T-helper 22 cell (primary cell): ENCODE results near the gene CAMSAP1.
A peak's percentile ranks its signal among the peaks of the same experiment; 100 is the strongest.
"Not testable (repeated sequence)": the region's sequence is repeated elsewhere in the genome, so short reads cannot be mapped to it uniquely, and the experiment has no call there.

Source experiments
- DNase-seq: peaks from one replicate; pipeline ENCODE4 v3.0.0-alpha.2; 2020; ENCODE audit warnings: low read depth

Gene CAMSAP1

DNA sequence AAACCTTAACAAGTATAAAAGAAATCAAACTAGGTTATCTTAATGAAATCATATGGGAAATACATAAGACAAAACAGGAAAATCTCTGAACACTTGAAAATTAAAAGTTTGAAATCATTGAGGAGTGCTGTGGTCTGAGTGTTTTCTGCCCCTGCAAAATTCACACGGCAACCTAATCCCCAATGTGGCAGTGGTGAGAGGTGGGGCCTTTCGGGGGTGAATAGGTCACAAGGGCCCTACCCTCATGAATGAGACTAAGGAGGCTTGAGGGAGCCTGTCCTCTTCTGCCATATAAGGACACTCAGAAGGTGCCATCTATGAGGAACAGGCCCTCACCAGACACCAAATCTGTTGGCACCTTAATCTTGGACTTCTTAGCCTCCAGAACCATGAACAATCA lies 10.7 kb downstream of the CAMSAP1 start:
- no peak for DNase-seq

DNA sequence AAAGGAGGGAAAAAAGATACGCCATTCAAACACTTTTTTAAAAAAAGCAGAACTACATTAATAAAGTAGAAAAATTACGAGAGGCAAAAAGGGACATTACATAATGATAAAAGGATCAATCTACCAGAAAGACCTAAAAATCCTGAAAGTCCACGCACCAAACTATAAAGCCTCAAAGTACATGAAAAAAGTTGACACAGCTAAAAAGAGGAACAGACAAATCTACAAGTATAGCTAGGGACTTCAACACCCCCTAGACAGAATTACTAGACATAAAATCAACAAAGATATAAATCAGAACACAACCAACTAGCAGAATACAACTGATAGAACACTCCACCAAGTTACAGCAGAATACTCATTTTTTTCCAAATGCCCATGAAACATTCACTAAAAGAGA lies 11.1 kb downstream of the CAMSAP1 start:
- DNase-seq = no peak

DNA sequence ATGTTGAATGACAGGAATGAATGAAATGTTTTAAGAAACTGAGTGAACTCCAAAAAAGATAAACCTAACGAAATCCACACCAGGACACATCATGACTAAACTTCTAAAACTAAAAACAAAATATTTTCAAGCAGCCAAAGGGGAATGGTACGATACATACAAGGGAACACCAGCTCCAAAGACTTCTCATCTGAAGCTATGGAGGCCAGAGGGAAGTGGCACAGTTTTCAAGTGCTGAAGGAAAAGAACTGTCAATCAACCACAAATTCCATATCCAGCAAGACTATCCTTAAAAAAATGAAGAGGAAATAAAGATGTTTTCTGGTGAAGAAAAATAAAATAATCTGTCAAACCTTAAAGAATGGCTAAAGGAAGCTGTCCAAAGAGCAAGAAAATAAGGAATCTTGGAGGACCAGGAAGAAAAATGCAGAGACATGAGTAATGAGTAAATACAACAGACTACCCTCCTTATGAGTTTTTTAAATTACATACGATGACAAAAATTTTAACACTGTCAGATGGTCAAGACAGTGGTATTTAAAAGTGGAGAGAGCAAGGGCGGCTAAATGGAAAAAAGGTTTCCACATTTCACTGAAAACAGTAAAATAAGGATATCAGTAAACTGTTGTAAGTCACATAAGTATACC lies 12.0 kb downstream of the CAMSAP1 start:
- DNase-seq = no peak

DNA sequence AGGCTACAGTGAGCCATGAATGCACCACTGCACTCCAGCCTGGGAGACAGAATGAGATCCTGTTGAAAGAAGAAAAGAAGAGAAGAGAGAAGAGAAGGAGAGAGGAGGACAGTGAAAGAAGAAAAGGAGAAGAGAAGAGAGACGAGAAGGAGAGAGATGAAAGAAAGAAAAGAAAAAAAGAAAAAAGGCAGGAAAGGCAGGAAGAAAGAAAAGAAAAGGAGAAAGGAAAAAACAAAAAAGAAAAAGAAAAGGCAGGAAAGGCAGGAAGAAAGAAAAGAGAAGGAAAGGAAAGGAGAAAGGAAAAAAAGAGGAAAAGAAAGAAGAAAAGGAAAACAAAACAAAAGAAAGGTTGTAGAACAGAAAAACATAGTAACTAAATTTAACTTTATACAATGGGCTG lies 14.2 kb downstream of the CAMSAP1 start:
- no peak for DNase-seq

DNA sequence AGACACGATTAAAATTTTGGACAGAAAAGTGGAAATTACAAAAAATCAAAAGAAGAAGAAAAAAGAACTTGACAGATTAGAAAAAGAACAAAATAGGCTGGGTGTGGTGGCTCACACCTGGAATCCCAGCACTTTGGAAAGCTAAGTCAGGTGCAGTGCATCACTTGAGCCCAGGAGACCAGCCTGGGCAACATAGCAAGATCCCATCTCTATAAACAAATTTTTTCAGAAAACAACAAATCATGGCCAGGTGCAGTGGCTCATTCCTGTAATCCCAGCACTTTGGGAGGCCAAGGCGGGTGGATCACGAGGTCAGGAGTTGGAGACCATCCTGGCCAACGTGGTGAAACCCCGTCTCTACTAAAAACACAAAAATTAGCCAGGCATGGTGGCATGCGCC lies 15.0 kb downstream of the CAMSAP1 start:
- DNase-seq = not testable (repeated sequence)

DNA sequence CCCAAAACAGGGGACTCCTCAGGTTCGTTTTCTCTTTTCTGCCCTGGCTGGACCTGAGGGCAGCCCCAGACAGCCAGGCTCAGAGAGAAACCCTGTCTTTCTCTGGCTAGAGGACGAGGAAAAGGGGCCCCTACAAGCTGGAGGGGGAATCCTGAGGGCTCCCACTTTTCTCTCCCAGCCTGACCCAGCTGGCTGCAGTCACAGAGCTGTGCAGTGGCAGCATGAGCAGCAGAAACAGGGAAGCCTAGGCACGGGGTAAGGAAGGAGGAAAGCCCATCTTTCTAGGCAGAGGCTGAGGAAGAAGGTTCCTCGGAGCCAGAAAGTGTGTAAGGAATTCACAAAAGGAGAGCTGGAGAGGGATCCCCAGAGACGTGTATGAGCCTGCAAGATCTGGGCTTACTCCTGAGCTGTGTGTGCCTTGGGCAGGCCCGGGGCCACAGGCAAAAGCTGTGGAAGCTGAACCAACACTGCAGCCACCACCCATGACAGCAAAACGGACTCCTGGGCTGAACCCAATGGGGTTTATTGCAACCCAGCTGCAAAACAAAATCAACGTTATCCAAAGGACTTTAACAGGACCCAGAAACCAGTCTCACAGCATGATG lies 16.2 kb downstream of the CAMSAP1 start:
- DNase-seq = no peak

DNA sequence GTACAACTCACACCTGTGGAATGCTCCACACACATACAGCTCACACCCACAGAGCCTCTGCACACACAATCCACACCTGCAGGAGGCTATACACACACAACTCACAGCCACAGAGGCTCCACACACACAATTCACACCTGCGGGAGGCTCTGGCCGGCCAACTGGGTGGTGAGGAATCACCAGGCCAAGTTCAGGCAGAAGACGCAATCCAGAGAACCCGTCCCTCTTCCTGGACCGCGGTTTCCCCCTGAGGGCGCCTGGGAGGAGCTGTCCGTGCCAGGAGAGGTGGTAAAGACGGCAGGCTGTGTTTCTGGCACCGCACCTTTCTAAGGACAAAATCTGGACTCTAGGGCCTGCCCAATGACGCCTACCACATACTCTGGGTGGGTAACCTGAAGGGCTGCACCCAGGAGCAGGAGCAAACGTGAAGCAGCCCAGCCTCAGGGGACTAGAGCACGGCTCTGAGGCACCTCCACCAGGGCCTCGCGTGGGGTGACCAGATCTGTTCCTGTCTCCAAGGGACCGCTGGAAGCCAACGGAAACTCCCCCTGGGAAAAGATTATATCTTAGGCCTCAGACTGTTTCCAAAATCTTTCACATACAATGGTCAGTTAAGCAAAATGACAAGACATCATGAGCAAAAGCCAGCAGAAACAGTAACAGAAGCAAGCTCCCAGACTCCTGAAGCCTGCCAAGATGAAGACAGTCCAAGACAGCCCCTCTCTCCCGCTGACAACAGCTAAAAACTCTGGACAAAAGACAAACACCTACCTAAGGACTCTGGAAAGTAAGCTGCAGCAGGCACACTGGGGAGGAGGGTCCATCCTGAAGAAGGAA lies 16.9 kb downstream of the CAMSAP1 start:
- no peak for DNase-seq

DNA sequence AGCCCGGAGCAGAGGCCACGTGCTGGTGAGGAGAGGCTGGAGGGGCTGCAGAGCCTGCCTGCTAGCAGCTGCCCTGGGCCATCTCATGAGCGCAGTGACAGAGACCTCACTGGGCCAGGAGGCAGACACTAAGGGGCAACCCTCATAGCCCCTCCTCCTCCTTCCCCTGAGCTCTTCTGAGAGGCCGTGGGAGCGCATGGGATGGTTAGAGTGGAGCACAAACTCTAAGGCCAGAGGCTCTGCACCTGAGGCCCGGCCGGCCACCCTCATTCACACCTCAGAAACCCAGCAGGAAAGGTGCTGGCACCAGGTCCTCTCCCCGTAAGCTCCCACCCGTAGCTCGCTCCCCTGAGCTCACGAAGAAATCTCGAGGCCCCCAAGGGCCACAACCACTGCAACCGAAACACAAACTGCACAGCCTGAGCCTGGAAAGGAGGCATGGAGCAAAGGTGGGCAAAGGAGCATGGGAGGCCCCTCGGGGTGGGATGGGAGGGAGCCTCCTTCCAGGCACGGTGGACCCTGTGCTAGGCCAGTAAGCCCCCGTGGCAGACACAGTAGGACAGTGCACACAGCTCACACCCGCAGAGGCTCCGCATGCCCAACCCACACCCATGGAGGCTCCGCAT lies 17.7 kb downstream of the CAMSAP1 start:
- no peak for DNase-seq

DNA sequence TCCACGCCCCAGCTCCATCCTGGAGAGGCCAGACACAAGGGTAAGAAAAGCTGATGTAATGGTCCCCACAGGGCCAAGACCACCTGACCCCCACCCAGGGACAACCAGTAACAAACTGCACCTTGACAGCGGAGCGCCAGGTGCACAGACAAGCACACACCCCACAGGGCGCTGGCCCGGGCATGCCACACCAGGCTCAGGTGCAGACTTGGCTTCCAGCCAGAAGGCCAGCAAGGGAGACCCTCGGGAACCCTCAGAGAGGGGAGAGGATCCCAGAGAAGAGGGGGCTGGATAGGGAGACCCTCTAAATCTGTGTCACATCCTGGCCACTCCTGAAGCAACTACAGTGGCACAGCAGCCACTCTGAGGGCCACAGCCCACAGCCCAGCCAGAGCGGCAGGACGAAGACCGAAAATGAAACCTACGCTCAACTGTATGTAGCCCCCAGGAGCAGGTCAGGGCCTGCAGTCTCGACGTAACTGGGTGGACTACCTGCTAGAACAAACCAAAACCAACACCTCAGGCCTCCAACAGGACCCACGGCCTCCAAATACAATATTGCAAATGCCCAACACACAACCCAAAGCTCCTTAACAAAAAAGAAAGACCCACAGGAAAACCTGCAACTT lies 18.5 kb downstream of the CAMSAP1 start:
- DNase-seq = no peak

DNA sequence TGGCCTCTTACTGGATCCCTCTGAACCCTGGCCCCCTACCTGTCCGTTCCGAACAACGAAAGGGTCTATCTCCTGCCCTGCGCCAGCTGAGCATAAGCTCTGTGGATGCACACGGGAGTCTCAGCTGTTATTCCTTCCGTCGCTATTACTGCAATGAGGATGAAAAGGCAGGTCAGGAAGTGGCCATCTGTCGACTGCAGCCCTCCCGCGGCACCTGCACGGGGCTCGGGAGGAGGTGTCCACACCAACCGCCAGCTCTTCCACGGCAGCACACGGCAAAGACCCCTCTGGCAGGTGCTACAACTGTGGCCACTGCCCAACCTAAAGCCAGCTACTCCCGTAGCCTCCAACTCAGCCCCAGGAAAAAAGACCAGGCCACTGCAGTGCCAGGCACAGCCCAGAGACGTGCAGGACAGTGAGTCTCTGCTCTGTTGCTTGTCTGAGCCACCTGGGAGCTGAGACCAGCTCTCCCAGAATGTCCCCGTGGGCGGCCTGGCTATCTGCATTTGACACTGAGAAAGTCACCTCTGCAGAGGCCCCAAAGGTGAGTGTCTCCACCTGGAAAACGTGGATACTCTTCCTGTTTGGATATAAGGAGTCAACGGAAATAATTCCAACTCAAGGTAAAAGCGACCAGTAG lies 19.1 kb downstream of the CAMSAP1 start:
- no peak for DNase-seq

DNA sequence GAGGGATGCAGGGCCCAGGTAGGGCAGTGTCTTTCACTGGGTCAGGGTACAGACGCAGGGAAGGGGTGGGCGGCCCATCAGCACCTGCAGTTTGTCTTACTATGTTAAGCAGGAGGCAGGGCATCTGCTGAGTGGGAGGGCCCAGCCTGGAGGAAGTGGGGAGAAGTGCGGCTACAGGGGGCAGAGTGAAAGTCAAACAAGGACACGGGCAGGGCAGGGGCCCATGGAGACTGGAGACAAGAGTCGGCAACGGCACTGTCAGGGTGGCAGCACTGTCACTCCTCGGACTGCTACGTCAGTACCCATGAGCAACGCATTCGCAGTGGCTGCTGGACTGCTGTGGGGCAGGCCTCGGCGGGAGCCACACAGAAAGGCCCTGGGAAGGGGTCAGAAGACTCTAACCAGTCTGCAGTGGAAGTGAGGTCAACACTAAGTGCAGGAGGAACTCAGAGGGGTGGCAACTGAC lies 19.7 kb downstream of the CAMSAP1 start:
- DNase-seq = peak; percentile 50

DNA sequence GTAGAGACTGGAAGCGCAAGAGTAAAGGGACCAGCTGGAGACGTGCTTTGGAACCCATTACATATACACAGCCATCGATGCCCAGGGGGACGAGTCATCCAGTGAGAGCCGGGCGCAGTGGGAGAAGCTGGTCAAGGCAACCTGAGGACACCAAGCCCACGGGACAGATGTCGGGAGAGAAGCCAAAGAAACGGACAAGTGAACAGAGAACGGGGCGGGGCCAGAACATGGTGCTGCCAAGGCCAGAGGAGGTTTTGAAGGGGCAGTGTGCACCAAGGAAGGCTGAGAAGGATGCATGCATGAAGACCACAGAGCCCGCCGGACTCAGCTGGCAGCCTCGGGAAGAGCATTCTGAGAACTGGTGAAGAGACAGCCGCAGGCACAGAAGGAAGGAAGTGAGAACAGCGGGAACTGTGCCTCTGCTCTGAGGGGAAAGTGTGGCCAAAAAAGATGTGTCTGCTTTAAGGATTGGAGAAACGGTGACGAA lies 20.3 kb downstream of the CAMSAP1 start:
- DNase-seq = no peak

DNA sequence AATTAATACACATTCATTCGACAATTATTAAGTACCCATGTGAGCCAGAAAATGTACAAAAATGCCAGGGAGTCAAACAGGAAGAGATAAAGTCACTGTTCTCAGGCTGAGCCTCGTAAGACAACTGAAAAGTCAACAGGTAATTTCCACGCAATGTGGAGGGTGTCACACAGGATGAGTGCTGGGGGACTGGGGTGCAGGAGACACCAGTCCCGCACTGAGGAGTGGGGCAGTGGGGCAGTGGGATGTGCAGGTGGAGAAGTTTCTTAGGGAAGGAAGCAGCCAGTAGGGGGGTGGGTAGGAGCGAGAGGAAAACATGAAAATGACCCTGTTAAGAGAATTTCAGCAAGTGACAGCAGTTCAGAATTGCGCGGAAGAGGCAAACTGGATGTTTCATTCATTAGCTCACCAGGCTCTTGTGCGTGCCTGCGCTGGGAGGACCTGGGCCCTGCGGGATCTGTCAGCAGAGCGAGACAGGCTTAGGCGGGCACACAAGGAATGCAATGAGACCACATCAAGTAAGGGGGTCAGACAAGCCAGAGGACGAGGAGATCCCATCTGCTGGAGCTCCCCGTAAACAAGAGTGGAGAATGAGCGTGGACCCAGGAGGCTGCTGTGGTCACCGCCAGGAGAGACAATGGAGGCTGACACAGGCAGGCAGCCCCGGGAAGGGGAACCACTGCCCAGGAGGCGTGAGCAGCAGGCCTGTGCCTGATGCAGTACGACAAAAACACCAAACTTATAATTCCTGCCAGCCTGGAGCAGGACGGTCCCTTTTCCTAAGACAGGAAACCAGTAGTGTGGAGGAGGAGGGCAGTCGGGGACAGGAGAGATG lies 21.0 kb downstream of the CAMSAP1 start:
- no peak for DNase-seq

DNA sequence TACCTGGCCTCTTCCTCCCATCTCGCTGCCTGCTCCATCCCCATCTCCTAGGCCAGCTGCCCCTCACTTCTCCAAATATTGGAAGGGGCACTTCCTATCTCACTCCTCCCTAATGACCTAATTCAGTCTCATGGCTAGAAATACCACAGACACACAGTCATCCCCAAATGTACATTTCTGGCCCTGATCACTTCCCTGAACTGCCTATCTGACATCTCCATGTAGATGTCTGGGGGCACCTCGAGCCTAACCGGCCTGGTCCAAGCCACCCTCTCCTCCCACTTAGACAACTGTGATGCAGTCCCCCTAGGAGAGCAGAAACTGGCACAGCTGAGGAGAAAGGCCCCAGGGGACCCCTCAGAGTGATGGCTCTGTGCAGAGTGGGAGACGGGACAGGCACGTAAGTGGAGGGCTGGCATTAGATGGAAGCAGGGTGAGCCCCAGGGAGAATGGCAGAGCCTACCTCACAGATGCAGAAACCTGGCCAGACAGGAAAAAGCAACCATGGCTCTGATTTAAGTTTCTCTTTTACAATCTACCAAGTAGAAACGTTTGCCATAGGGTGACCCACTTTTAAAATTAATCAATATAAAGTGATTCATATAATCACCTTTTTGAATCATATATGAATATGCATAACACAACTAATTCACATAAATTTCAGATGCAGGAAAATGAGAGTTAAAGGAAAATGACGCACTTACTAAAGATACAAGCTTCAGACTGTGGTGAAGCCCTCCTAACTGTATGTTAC lies 22.1 kb downstream of the CAMSAP1 start:
- no peak for DNase-seq

DNA sequence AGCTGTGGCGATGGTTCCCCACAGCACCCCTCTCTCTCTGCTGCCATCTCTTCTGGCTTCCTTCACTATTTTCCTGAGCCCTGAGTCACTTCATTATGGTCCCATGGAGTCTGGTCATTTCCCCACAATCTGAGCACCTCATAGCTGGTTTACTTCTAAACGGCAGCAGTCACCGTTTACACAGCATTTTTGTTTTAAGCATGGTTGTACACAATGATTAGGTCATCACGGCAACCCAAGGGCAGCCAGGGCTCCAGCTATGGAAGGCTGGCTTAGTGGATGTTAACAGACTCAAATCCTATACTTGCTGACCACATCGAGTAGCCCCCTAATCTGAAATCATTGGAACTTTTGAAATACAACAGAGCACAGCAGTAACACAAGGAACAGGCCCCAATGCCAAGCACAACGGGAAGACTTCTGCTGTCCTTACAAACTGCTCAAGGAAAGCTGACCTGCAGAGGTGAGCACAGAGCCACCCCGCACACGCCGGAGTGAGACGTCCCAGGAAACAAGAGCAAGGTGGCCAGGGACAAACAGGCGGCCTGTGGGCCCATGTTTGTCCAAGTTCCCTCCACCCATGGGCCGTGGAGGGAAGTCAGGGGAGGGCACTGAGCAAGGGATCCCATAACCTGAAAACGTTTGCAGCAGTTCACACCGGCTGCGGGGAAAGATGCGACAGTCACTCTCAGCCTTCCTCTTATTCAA lies 22.9 kb downstream of the CAMSAP1 start:
- DNase-seq = no peak

DNA sequence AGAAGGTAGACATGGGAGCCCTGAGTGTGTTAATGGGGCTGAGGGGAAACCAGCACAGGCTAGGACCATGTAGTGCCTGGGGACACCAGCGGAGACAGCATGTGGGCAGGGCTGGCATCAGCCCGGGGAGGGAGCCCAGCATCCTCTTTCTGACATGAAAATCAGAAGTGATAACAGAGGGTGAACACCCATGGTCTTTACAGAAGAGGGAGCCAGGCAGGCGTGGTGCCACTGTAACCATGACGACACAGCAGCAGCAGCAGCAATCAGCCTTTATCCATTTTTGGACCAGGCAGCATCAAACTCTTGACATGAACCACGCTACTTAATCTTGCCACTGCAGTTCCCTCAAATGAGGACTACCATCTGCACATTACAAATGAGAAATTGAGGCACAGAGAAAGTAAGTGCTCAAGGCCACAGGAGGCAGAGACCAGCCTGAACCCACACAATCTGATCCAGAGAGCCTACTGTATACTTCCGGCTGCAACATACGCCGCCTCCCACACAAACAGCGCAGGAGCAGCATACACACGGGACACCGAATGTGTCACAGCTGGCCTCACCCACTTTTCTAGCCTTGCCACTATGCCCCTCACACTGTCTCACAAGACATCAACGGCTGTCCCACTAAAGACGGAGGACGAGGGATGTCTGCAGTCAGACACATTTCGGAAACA lies 23.8 kb downstream of the CAMSAP1 start:
- DNase-seq = no peak

DNA sequence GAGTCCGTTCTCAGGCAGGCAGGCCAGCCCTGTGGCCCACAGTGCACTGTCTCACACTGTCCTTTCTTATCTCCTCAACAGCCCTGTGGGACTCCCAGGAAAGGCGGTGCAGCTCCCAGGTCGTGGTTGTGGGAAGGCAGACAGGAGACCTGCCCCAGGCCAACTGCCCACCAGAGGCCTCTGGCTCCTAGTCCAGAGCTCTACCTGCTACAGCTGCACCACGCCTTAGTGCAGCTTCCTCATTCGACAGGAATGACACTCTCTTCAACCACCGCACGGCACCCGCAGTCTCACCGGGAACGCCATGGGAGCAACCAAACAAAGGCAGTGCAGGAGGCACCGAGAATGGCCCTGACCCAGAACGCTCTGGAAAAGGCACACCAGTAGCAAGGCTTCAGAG lies 25.3 kb downstream of the CAMSAP1 start:
- DNase-seq = no peak

DNA sequence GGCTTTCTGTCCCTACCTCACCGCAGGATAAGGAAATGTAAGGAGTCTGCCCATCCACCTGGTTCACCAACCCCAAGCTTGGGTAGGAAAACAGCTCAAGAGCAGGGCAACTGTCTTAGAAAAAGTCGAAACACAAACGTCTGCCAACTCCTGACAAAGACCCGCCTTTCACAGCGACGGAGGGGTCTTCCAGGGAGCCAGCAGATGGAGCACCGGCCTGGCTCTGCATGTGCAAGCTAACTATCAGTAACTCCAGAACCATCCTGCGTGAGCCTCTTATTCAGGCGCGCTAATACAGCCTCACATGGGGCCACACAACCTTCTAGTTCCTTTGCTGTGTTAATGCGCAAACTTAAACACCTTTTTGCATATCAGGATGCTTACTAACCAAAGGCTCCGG lies 26.9 kb downstream of the CAMSAP1 start:
- DNase-seq = no peak

DNA sequence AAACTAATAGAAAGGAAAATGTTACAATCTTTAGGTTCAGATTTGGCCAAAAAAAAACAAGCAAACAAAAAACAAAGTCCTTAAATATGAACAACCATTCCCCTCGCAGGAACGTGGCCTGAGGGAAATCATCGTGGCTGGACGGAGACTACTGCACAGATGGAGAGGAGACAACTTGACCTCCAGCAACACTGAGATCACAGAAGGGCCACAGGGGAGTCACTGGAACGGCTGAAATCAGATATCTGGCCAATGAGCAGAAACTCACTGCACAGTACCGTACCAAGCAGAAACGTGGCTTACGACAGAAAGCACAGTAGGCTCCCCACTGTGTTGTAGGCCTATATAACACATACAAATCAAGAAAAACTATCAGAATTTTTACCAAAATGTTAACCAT lies 27.7 kb downstream of the CAMSAP1 start:
- DNase-seq = no peak
